ENCODE measurements around the gene CELSR1.
"Not testable (repeated sequence)": the region's sequence is repeated elsewhere in the genome, so short reads cannot be mapped to it uniquely, and the experiment has no call there.

CELSR1 gene

GRCh38 chr22:46397514-46397913, 139.9 kb downstream of the CELSR1 start:
- TF ChIP-seq CTCF (IDR thresholded peaks at IDR 0.05; ENCODE audit: low read depth, low read length, poor library complexity, severe bottlenecking) (no peak), EZH2phosphoT487 (IDR thresholded peaks at IDR 0.05; ENCODE audit: borderline replicate concordance, low read length) (no peak)
- H3K4me1 ChIP-seq (ENCODE audit: control insufficient read depth, low read length) = no peaks in the 10 kb centered on the region
- H3K27ac ChIP-seq (ENCODE audit: low read depth, low read length) = no peak overlapping the region
- H3K36me3 ChIP-seq (ENCODE audit: control insufficient read depth, low read length) = no peaks in the 10 kb centered on the region
- no peak overlapping the region for H3K4me3 ChIP-seq (ENCODE audit: low read length)
- no peaks in the 10 kb centered on the region for H3K9me2 ChIP-seq (replicated peaks; ENCODE audit: control insufficient read depth, low read length)
- H3K4me2 ChIP-seq (ENCODE audit: low read length) = no peak overlapping the region
- no peaks in the 10 kb centered on the region for H3K27me3 ChIP-seq (ENCODE audit: control insufficient read depth, low read length)
- H3F3A ChIP-seq (ENCODE audit: control insufficient read depth, insufficient read depth) = no peaks in the 10 kb centered on the region
- no peaks in the 10 kb centered on the region for H4K20me1 ChIP-seq (ENCODE audit: control insufficient read depth, insufficient read depth, low read depth, low read length)
- no peaks in the 10 kb centered on the region for H3K79me2 ChIP-seq (ENCODE audit: control insufficient read depth, low read length)
- no peaks in the 10 kb centered on the region for H3K9me3 ChIP-seq (ENCODE audit: control insufficient read depth, insufficient read depth, low read length)

- H3K9me2 ChIP-seq (replicated peaks; ENCODE audit: control insufficient read depth, low read length); H3F3A ChIP-seq (ENCODE audit: control insufficient read depth, insufficient read depth); H3K4me2 ChIP-seq (ENCODE audit: low read length); H3K36me3 ChIP-seq (ENCODE audit: control insufficient read depth, low read length); H3K79me2 ChIP-seq (ENCODE audit: control insufficient read depth, low read length); H3K9me3 ChIP-seq (ENCODE audit: control insufficient read depth, insufficient read depth, low read length); H3K4me3 ChIP-seq (ENCODE audit: low read length); H3K27ac ChIP-seq (ENCODE audit: low read depth, low read length); H3K27me3 ChIP-seq (ENCODE audit: control insufficient read depth, low read length); H4K20me1 ChIP-seq (ENCODE audit: control insufficient read depth, insufficient read depth, low read depth, low read length); H3K4me1 ChIP-seq (ENCODE audit: control insufficient read depth, low read length): not testable (repeated sequence)
Measured at GRCh38 chr22:46397049-46397448, 140.4 kb downstream of the CELSR1 start.

- Histone ChIP-seq H3K9me2 (replicated peaks; ENCODE audit: control insufficient read depth, low read length) (no peaks in the 10 kb centered on the region), H3K4me1 (ENCODE audit: control insufficient read depth, low read length) (no peaks in the 10 kb centered on the region), H3K4me2 (ENCODE audit: low read length) (no peak overlapping the region), H3K79me2 (ENCODE audit: control insufficient read depth, low read length) (no peaks in the 10 kb centered on the region), H3K36me3 (ENCODE audit: control insufficient read depth, low read length) (no peaks in the 10 kb centered on the region), H3K27me3 (ENCODE audit: control insufficient read depth, low read length) (no peaks in the 10 kb centered on the region), H3K4me3 (ENCODE audit: low read length) (no peak overlapping the region), H3K27ac (ENCODE audit: low read depth, low read length) (no peak overlapping the region), H3K9me3 (ENCODE audit: control insufficient read depth, insufficient read depth, low read length) (no peaks in the 10 kb centered on the region), H4K20me1 (ENCODE audit: control insufficient read depth, insufficient read depth, low read depth, low read length) (no peaks in the 10 kb centered on the region), H3F3A (ENCODE audit: control insufficient read depth, insufficient read depth) (no peaks in the 10 kb centered on the region)
- no peak for TF ChIP-seq CTCF (IDR thresholded peaks at IDR 0.05; ENCODE audit: low read depth, low read length, poor library complexity, severe bottlenecking)
- TF ChIP-seq EZH2phosphoT487 (IDR thresholded peaks at IDR 0.05; ENCODE audit: borderline replicate concordance, low read length) = no peak
Measured at GRCh38 chr22:46395145-46395544, 142.3 kb downstream of the CELSR1 start.

GRCh38 chr22:46394622-46395021, 142.8 kb downstream of the CELSR1 start:
- Histone ChIP-seq H3K4me1 (ENCODE audit: control insufficient read depth, low read length) (no peaks in the 10 kb centered on the region), H3K4me3 (ENCODE audit: low read length) (no peak overlapping the region), H4K20me1 (ENCODE audit: control insufficient read depth, insufficient read depth, low read depth, low read length) (no peaks in the 10 kb centered on the region), H3F3A (ENCODE audit: control insufficient read depth, insufficient read depth) (no peaks in the 10 kb centered on the region), H3K9me2 (replicated peaks; ENCODE audit: control insufficient read depth, low read length) (no peaks in the 10 kb centered on the region), H3K9me3 (ENCODE audit: control insufficient read depth, insufficient read depth, low read length) (no peaks in the 10 kb centered on the region), H3K4me2 (ENCODE audit: low read length) (no peak overlapping the region), H3K27ac (ENCODE audit: low read depth, low read length) (no peak overlapping the region), H3K79me2 (ENCODE audit: control insufficient read depth, low read length) (no peaks in the 10 kb centered on the region), H3K27me3 (ENCODE audit: control insufficient read depth, low read length) (no peaks in the 10 kb centered on the region), H3K36me3 (ENCODE audit: control insufficient read depth, low read length) (no peaks in the 10 kb centered on the region)
- TF ChIP-seq EZH2phosphoT487 (IDR thresholded peaks at IDR 0.05; ENCODE audit: borderline replicate concordance, low read length) (no peak), CTCF (IDR thresholded peaks at IDR 0.05; ENCODE audit: low read depth, low read length, poor library complexity, severe bottlenecking) (no peak)

Data from DOHH2 (cell line).